Sigmoid colon (tissue), 7 donors: ENCODE measurements around the gene ARHGEF28. TPM values are rescaled to one million over a fixed set of nuclear protein-coding genes. Genes with fewer than 3 reads are reported as not detected.

Source experiments
- DNase-seq: peaks from one replicate; pipeline ENCODE4 v3.0.0-alpha.2; 2019
- H3K27ac ChIP-seq, 4 donors: fragments of 200-600 bp; sonication (generic); one replicate each; pipeline ENCODE4 v1.5.1; 2016 to 2019; ENCODE audit warnings: mild to moderate bottlenecking in 1 of 4
- H3K27me3 ChIP-seq, 3 donors: fragments of 200-600 bp; sonication (generic); one replicate each; pipeline ENCODE4 v1.5.1; 2019; ENCODE audit warnings: mild to moderate bottlenecking in 1 of 3
- H3K36me3 ChIP-seq, 4 donors: fragments of 200-600 bp; sonication (generic); one replicate each; pipeline ENCODE4 v1.5.1; 2016 to 2019
- H3K4me1 ChIP-seq, 4 donors: fragments of 200-600 bp; sonication (generic); one replicate each; pipeline ENCODE4 v1.5.1; 2017 to 2019
- H3K4me3 ChIP-seq, 4 donors: fragments of 200-600 bp; sonication (generic); one replicate each; pipeline ENCODE4 v1.5.1; 2017 to 2019; ENCODE audit warnings: mild to moderate bottlenecking in 2 of 4, moderate library complexity in 1 of 4
- H3K9me3 ChIP-seq, 4 donors: fragments of 200-600 bp in 3 of 4; sonication (generic) in 3 of 4; one replicate each; pipeline versions ENCODE4 v1.5.1 to v1.6.1; 2013 to 2019
- CTCF ChIP-seq, 4 experiments: fragments of 450-650 bp in 3 of 4; fragments of 200-600 bp in 1 of 4; IDR thresholded peaks; one replicate each; pipeline ENCODE4 v1.5.1; 2016 to 2019; ENCODE audit warnings: antibody characterized with exemption in 4 of 4, mild to moderate bottlenecking in 3 of 4, moderate library complexity in 2 of 4
- EP300 ChIP-seq, 4 donors: sonication (generic); formaldehyde crosslinking; IDR thresholded peaks; one replicate each; pipeline ENCODE4 v1.6.1; 2017; ENCODE audit warnings: antibody characterized with exemption in 4 of 4
- POLR2A ChIP-seq, 2 donors: fragments of 450-650 bp; IDR thresholded peaks; one replicate each; pipeline ENCODE4 v1.6.1; 2016; ENCODE audit warnings: antibody characterized with exemption in 2 of 2, mild to moderate bottlenecking in 2 of 2, moderate library complexity in 2 of 2
- POLR2AphosphoS5 ChIP-seq, 4 donors: sonication (generic); formaldehyde crosslinking; IDR thresholded peaks; one replicate each; pipeline ENCODE4 v1.6.1; 2017; ENCODE audit warnings: antibody characterized with exemption in 4 of 4
- WGBS, 2 donors: extraction: QIAGEN DNeasy Blood & Tissue Kit; methylation state at CpG; one replicate each; pipeline ENCODE4 v1.1.7; 2013; 5-methylcytosine and 5-hydroxymethylcytosine counted together
- intact Hi-C: fragments of 100-400 bp; cut with DNase I; formaldehyde crosslinking; loops from one replicate; pipeline ENCODE4 v1.15.1; 2023
- polyA plus RNA-seq, 3 donors: library from polyadenylated mRNA; stranded (reverse); fragments of 200-250 nt; gene quantifications; one replicate each; pipeline ENCODE4 v1.2.3, GENCODE V29; 2013
- total RNA-seq, 4 donors: library from RNA; depleted of rRNA; stranded (reverse); fragments of >200 nt; gene quantifications; one replicate each; pipeline ENCODE4 v1.1.0, GENCODE V29; 2016
- donor health status: healthy with polysubstance abuse.
- donor health status: Bipolar disorder and iron deficiency.
- donor health status: healthy.

ARHGEF28 gene
- total and polyA plus RNA-seq, 7 donors: 3.0 to 6.9 (median 3.7) TPM

- no peaks in the 10 kb centered on the region for H3K36me3 ChIP-seq
- no peak for TF ChIP-seq POLR2A (IDR thresholded peaks at IDR 0.05)
- no peak for TF ChIP-seq EP300 (IDR thresholded peaks at IDR 0.05)
- TF ChIP-seq CTCF (IDR thresholded peaks at IDR 0.05): no peak
- no peak for TF ChIP-seq POLR2AphosphoS5 (IDR thresholded peaks at IDR 0.05)
- H3K27ac ChIP-seq: no peak overlapping the region
- no peak overlapping the region for H3K4me3 ChIP-seq
- no peak for DNase-seq
- intact Hi-C loops: no loop called here
- peaks cover 0 to under 1% (median 0%) of the 10 kb centered on the region in 3 donors for H3K27me3 ChIP-seq
- no peaks in the 10 kb centered on the region for H3K9me3 ChIP-seq
- peaks cover 0 to 8% (median 6%) of the 10 kb centered on the region in 4 donors for H3K4me1 ChIP-seq
These were observed 4.8 kb downstream of the ARHGEF28 start for GRCh38 chr5:73630765-73631164.

GRCh38 chr5:73631500-73631899 is 5.5 kb downstream of the ARHGEF28 start:
- Histone ChIP-seq H3K4me3 (no peak overlapping the region), H3K27me3 (no peaks in the 10 kb centered on the region), H3K4me1 (peaks cover 0 to 4% (median 2%) of the 10 kb centered on the region in 4 donors), H3K9me3 (no peaks in the 10 kb centered on the region), H3K36me3 (no peaks in the 10 kb centered on the region), H3K27ac (no peak overlapping the region)
- TF ChIP-seq POLR2AphosphoS5 (IDR thresholded peaks at IDR 0.05) (no peak), POLR2A (IDR thresholded peaks at IDR 0.05) (no peak)
- DNase-seq: no peak
- intact Hi-C loops: no loop called here

- Histone ChIP-seq H3K4me3 (no peak overlapping the region), H3K36me3 (no peaks in the 10 kb centered on the region), H3K4me1 (no peaks in the 10 kb centered on the region), H3K27me3 (no peaks in the 10 kb centered on the region), H3K9me3 (no peaks in the 10 kb centered on the region), H3K27ac (no peak overlapping the region)
- WGBS, 2 donors: 86 to 87% methylated on average over 5 of the region's 5 CpGs
- no peak for TF ChIP-seq POLR2AphosphoS5 (IDR thresholded peaks at IDR 0.05)
- TF ChIP-seq EP300 (IDR thresholded peaks at IDR 0.05): no peak
- no peak for TF ChIP-seq CTCF (IDR thresholded peaks at IDR 0.05)
- no peak for TF ChIP-seq POLR2A (IDR thresholded peaks at IDR 0.05)
- DNase-seq: no peak
- intact Hi-C loops: no loop called here
These were observed 7.1 kb downstream of the ARHGEF28 start for GRCh38 chr5:73633060-73633459.

- no peak for DNase-seq
- WGBS, 2 donors: 87 to 89% methylated on average over 3 of the region's 3 CpGs
- H3K4me1 ChIP-seq: no peaks in the 10 kb centered on the region
- H3K27ac ChIP-seq: no peak overlapping the region
- H3K4me3 ChIP-seq: no peak overlapping the region
- no peaks in the 10 kb centered on the region for H3K9me3 ChIP-seq
- intact Hi-C loops: no loop called here
- TF ChIP-seq POLR2AphosphoS5 (IDR thresholded peaks at IDR 0.05) (no peak), POLR2A (IDR thresholded peaks at IDR 0.05) (no peak), CTCF (IDR thresholded peaks at IDR 0.05) (no peak)
- no peaks in the 10 kb centered on the region for H3K27me3 ChIP-seq
- H3K36me3 ChIP-seq: no peaks in the 10 kb centered on the region
These were observed 10.4 kb downstream of the ARHGEF28 start for GRCh38 chr5:73636408-73636807.

GRCh38 chr5:73637565-73637964 is 11.6 kb downstream of the ARHGEF28 start:
- DNase-seq: no peak
- Histone ChIP-seq H3K27ac (no peak overlapping the region), H3K36me3 (no peaks in the 10 kb centered on the region), H3K4me1 (no peaks in the 10 kb centered on the region), H3K4me3 (no peak overlapping the region), H3K27me3 (no peaks in the 10 kb centered on the region), H3K9me3 (no peaks in the 10 kb centered on the region)
- 26 to 66% methylated on average over 2 of the region's 2 CpGs for WGBS, 2 donors
- no peak for TF ChIP-seq POLR2AphosphoS5 (IDR thresholded peaks at IDR 0.05)
- TF ChIP-seq CTCF (IDR thresholded peaks at IDR 0.05): no peak
- TF ChIP-seq POLR2A (IDR thresholded peaks at IDR 0.05): no peak
- no peak for TF ChIP-seq EP300 (IDR thresholded peaks at IDR 0.05)
- intact Hi-C loops: no loop called here
